T-helper 17 cell (primary cell): ENCODE results near the gene MGLL. TPM values are rescaled to one million over a fixed set of nuclear protein-coding genes. Genes with fewer than 3 reads are reported as not detected.

ENCODE experiments used
- ATAC-seq: fragments of 150-1000 bp; cut with Tn5 transposase; 2 replicates; pipeline ENCODE4 v1.10.0; 2021; ENCODE audit warnings: mild to moderate bottlenecking, moderate library complexity
- DNase-seq, 3 donors: peaks; one replicate each; pipeline versions ENCODE4 v3.0.0 to v3.0.0-alpha.2; 2020 to 2021
- H3K9me3 ChIP-seq: one replicate; pipeline ENCODE4 v1.7.0; 2013; ENCODE audit warnings: low read length, mild to moderate bottlenecking; ENCODE audit not compliant: control insufficient read depth, poor library complexity, severe bottlenecking
- H3K27ac Mint-ChIP-seq: one replicate; pipeline ENCODE4 v1.8.0; 2022; ENCODE audit warnings: mild to moderate bottlenecking, moderate library complexity, mixed read lengths
- H3K27me3 Mint-ChIP-seq: one replicate; pipeline ENCODE4 v1.8.0; 2022; ENCODE audit warnings: mixed read lengths
- H3K36me3 Mint-ChIP-seq: one replicate; pipeline ENCODE4 v1.8.0; 2022; ENCODE audit warnings: low read depth, mixed read lengths
- H3K4me1 Mint-ChIP-seq: one replicate; pipeline ENCODE4 v1.8.0; 2022; ENCODE audit warnings: mild to moderate bottlenecking, mixed read lengths
- H3K4me3 Mint-ChIP-seq: one replicate; pipeline ENCODE4 v1.8.0; 2022; ENCODE audit warnings: mild to moderate bottlenecking, moderate library complexity, mixed read lengths
- total RNA-seq, 4 donors: library from RNA in 2 of 4; stranded (reverse) in 2 of 4; gene quantifications; one replicate each; pipeline ENCODE4 v1.2.3 and lab custom pipeline; 2022 to 2026

The MGLL gene
- total RNA-seq, 2 donors from 2014 or later = 3.3 to 28.7 TPM

GRCh38 chr3:127729556-127730056 lies 92.7 kb downstream of the MGLL start:
- Mint-ChIP-seq H3K27me3 (peaks cover 43% of the 10 kb centered on the region), H3K36me3 (peaks cover 6% of the 10 kb centered on the region), H3K27ac (no peak overlapping the region), H3K4me1 (no peaks in the 10 kb centered on the region), H3K4me3 (no peak overlapping the region)
- ATAC-seq (no peak), DNase-seq (no peak)
- H3K9me3 ChIP-seq = no peaks in the 10 kb centered on the region

- Mint-ChIP-seq H3K4me1 (no peaks in the 10 kb centered on the region), H3K27ac (no peak overlapping the region), H3K36me3 (peaks cover 6% of the 10 kb centered on the region), H3K4me3 (no peak overlapping the region), H3K27me3 (peaks cover 34% of the 10 kb centered on the region)
- ATAC-seq (no peak), DNase-seq (no peak)
- no peaks in the 10 kb centered on the region for H3K9me3 ChIP-seq
These were observed 93.8 kb downstream of the MGLL start for GRCh38 chr3:127728417-127729015.

- H3K9me3 ChIP-seq = no peaks in the 10 kb centered on the region
- Mint-ChIP-seq H3K27me3 (peaks cover 19% of the 10 kb centered on the region), H3K4me3 (no peak overlapping the region), H3K27ac (no peak overlapping the region), H3K4me1 (no peaks in the 10 kb centered on the region), H3K36me3 (peaks cover 6% of the 10 kb centered on the region)
- DNase-seq (no peak), ATAC-seq (no peak)
These were observed 95.4 kb downstream of the MGLL start for GRCh38 chr3:127726894-127727293.

DNA sequence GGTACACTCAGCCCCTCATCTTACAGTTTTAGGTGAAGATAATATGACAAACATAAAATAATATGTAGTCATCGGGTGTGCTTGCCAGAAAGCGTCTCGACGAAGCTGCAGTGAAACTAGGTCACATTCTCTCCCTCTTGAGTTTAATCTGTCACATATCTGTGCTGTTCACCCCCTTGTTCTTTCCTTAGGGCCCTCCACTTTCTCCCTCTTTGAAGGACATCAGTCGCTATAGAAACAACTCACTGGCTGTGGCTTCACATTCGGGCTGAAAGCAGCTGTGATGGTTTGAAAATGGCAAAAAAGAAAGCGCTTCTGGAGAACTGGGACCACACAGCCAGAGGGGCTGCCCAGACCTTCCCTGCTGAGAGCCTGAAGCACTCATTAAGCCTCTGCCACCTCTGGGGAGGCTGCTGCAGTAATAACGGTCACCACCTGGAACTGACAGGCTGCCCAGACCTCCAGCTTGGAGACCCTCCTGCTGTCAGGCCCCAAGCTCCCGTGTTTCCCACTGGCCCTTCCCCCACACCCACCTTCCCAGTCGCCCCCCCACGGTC lies 99.2 kb downstream of the MGLL start:
- Mint-ChIP-seq H3K27me3 (peaks cover 12% of the 10 kb centered on the region), H3K4me3 (no peak overlapping the region)
- DNase-seq = no peak

DNA sequence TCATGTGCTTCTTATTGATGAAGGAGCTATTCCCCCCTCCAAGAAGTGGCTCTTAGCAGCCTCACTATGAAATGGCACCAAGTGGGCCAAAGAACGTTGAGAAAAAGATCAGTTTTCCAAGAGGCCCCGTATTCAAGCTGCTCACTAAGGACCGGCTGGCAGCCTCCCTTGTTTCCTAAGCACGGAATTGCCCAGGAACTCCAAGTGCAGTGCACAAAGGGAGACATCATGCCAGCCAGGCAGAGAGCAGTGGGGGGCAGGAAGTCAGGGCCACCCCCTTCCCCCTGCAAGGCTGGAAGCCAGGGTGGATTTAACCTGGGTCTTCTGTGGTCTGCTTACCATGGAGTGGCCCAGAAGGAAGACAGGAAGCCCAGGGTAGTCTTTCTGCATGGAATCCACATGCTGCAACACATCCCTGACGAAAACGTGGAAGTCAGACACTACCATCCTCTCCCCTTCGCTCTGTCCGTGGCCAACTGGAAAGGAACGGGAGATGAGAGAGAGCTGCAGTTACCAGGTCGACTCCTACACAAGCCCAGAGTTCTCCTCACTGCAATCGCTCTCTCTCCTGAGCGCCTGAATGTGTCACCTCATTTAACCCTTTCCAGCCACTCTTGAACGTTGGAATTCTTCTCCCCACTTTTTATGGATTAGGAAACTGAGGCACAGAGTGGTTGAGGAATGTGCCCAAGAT lies 100.1 kb downstream of the MGLL start:
- Mint-ChIP-seq H3K4me3 (no peak overlapping the region), H3K36me3 (peaks cover 6% of the 10 kb centered on the region), H3K4me1 (no peaks in the 10 kb centered on the region), H3K27ac (no peak overlapping the region), H3K27me3 (peaks cover 12% of the 10 kb centered on the region)
- ATAC-seq = no peak
- H3K9me3 ChIP-seq = no peaks in the 10 kb centered on the region
- DNase-seq = no peak

More for the DNA sequence above, 99.2 kb downstream of the MGLL start:
- ATAC-seq = no peak
- Mint-ChIP-seq H3K4me1 (no peaks in the 10 kb centered on the region), H3K36me3 (peaks cover 6% of the 10 kb centered on the region), H3K27ac (no peak overlapping the region)
- no peaks in the 10 kb centered on the region for H3K9me3 ChIP-seq

GRCh38 chr3:127720985-127721935 lies 101.1 kb downstream of the MGLL start:
- no peak overlapping the region for H3K27ac Mint-ChIP-seq
- H3K4me3 Mint-ChIP-seq = no peak overlapping the region
- ATAC-seq (no peak), DNase-seq (no peak)
- no peaks in the 10 kb centered on the region for H3K4me1 Mint-ChIP-seq
- no peaks in the 10 kb centered on the region for H3K9me3 ChIP-seq
- peaks cover 12% of the 10 kb centered on the region for H3K27me3 Mint-ChIP-seq
- peaks cover 6% of the 10 kb centered on the region for H3K36me3 Mint-ChIP-seq

DNA sequence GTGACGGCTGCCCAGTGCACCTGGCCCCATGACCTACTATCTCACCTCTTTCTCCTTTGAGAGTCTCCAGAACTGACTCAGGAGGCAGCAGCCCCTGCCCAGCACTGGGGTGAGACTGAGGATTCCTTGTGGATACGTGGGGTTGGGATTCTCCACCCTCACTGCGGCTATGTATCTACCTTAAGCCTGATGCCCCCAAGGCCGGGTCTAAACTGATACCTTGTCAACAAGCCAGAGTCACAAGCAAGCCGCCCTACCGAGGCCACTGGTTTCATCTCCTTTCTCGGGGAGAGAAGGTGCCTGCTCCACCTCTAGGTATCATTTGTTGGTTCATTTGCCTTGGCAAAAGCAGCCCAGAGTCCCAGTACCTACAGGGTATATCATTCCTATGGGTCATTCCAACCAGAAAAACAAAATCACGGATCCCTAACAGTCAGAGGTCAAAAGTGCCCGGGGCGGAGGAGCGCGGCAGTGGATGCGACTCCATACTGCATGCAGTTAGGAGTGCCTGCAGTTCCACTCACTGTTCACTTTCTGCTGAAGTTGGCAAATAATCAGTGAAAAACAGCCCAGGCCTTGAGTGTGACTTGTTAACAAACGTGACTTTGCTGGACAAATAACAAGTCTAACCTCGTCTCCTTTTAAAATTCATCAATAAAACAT lies 102.0 kb downstream of the MGLL start:
- Mint-ChIP-seq H3K27ac (no peak overlapping the region), H3K4me3 (no peak overlapping the region), H3K36me3 (peaks cover 4% of the 10 kb centered on the region), H3K4me1 (no peaks in the 10 kb centered on the region), H3K27me3 (peaks cover 10% of the 10 kb centered on the region)
- DNase-seq (no peak), ATAC-seq (no peak)
- H3K9me3 ChIP-seq = no peaks in the 10 kb centered on the region

- Mint-ChIP-seq H3K4me3 (no peak overlapping the region), H3K36me3 (no peaks in the 10 kb centered on the region), H3K27me3 (peaks cover 14% of the 10 kb centered on the region), H3K27ac (no peak overlapping the region), H3K4me1 (no peaks in the 10 kb centered on the region)
- no peaks in the 10 kb centered on the region for H3K9me3 ChIP-seq
- DNase-seq = no peak
- no peak for ATAC-seq
These were observed 102.9 kb downstream of the MGLL start for GRCh38 chr3:127719369-127719768.

DNA sequence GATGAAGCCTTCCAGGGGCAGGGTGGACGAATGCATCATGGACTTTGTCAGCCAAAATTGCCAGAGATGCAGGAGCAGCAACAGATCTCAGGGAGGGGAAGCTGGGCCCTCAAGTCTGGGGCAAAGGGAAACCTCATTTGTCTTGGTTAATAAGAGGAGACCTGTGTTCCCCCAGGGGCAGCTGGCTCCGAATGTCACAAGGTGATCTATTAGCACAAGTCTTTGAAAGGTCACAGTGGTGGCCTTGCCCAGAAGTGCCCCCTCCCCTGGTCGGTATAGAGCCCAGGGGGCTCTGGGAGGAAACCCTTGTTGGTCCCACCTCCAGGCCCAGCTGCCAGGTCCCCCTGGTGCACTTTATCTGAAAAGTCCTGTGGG lies 103.4 kb downstream of the MGLL start:
- H3K36me3 Mint-ChIP-seq = no peaks in the 10 kb centered on the region
- no peak for ATAC-seq
- peaks cover 18% of the 10 kb centered on the region for H3K27me3 Mint-ChIP-seq
- no peak overlapping the region for H3K4me3 Mint-ChIP-seq
- DNase-seq = no peak
- no peaks in the 10 kb centered on the region for H3K9me3 ChIP-seq
- no peaks in the 10 kb centered on the region for H3K4me1 Mint-ChIP-seq
- H3K27ac Mint-ChIP-seq = no peak overlapping the region

DNA sequence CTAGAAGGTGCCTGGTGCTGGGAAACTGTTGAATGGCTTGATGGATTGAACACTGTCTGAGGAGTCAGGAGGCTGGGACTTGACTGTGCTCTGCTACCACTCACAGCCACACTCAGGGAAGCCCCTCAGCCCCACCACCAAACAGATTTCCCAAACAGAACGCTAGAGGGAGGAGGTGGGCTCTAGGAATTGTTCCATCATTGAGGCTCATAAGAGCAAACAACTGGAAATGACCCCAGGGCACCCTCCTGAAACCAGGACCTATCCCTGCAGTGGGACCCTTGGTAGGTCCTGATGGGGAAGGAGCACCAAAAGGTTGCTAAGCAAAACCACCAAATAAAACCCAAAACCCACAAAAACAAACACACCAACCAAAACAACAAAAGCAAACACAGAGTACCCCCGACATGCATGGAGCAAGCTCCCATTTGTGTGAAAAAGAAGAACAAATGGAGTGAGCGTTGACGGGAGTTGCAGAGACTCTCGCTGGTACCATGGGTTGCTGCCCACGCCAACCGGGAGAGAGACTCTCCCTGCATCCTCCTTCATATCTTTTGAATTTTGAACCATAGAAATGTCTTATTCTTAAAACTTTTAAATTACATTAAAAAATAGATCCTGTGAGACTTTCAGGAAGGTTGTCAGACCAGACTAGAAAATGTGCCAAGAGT lies 103.9 kb downstream of the MGLL start:
- no peaks in the 10 kb centered on the region for H3K36me3 Mint-ChIP-seq
- H3K27me3 Mint-ChIP-seq = peaks cover 24% of the 10 kb centered on the region
- no peaks in the 10 kb centered on the region for H3K9me3 ChIP-seq
- no peak overlapping the region for H3K27ac Mint-ChIP-seq
- DNase-seq (no peak), ATAC-seq (no peak)
- no peak overlapping the region for H3K4me3 Mint-ChIP-seq
- no peaks in the 10 kb centered on the region for H3K4me1 Mint-ChIP-seq

DNA sequence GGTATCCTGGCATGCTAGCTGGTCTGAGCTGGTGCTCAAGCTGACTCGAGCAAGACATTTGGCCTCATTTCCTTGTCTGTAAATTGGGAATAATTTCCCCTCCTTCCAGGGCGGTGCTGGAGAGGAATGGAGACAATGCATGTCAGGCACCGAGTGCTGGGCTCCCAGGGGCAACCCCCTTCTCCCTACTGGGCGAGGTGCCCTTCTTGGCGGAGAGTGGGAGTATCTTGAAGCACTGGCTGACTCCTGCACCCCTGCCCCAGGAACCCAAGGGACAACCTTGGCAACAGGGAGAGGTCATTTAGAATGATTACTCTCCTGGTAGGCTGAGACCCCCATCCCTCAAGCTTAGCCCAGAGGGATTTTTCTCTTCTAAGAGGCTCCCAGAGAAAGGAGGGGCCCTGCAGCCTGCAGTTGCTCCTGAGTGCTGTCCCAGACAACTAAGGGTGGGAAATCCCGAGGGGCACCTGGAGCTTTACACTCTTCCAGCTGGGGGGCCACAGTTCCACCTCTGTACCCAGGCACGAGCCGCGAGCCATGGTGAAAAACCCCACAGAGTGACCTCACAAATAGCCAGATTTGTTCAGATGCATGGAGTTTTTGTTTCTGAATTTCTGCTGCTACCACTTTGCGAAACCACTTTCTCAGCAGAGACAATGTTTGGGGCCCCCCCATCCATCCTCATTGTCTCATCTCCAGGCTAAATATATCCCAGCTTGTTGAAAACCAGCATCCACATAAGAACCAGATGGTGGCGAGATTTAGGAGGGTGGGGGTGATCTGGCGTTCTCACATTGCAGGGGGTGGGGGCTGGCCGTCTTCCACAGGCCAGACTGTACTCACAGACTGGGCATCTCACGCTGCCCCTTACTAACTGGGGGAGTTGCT lies 104.7 kb downstream of the MGLL start:
- ATAC-seq (no peak), DNase-seq (no peak)
- no peaks in the 10 kb centered on the region for H3K36me3 Mint-ChIP-seq
- H3K4me1 Mint-ChIP-seq = no peaks in the 10 kb centered on the region
- H3K9me3 ChIP-seq = no peaks in the 10 kb centered on the region
- no peak overlapping the region for H3K4me3 Mint-ChIP-seq
- H3K27ac Mint-ChIP-seq = no peak overlapping the region
- peaks cover 26% of the 10 kb centered on the region for H3K27me3 Mint-ChIP-seq
